AG04449 (cell line): ENCODE results near the gene UBE3B.

ENCODE experiments used
- CTCF ChIA-PET: fragments of 350-600 bp; formaldehyde crosslinking; extraction: SDS; loops from one replicate; lab custom pipeline; 2021; ENCODE audit warnings: antibody characterized with exemption; lab: Yijun Ruan, JAX
- POLR2A ChIA-PET: fragments of 400-600, 350-600 bp; formaldehyde crosslinking; extraction: SDS; loops from one replicate; lab custom pipeline; 2020; ENCODE audit warnings: antibody characterized with exemption, inconsistent platforms; lab: Yijun Ruan, JAX
- DNase-seq: peaks from one replicate; pipeline ENCODE4 v3.0.0-alpha.2; 2010; ENCODE audit warnings: low read depth, low spot score
- H3K4me3 ChIP-seq: 2 replicates; pipeline ENCODE4 v1.5.1; 2011; ENCODE audit warnings: low read depth, mild to moderate bottlenecking, control low read depth, low read length
- CTCF ChIP-seq: IDR thresholded peaks from one replicate; pipeline ENCODE4 v1.5.1; 2011; ENCODE audit warnings: mild to moderate bottlenecking, moderate library complexity, low read length, control low read depth, inconsistent platforms; ENCODE audit not compliant: insufficient read depth; ENCODE audit errors: missing control alignments

Gene UBE3B

DNA sequence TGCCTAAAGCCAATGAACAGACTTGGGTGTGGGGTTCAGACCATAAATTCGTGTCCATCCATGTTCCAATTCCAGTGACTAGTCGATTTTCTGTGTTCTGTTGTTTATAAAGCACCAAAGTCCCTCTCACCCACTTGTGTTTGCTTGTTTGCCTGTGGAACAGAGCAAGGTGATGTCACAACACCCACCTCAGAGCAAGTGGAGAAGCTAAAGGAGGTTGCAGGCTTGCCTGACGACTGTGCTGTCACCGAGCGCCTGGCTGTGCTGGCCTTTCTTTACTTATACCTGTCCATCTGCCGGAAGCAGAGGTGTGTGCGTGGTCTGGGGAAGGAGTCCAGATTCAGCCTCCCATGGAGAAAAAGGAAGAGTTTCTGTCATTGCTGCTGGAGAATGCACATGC lies 102.2 kb downstream of the UBE3B start:
- H3K4me3 ChIP-seq: no peak overlapping the region
- POLR2A ChIA-PET: no interaction called here
- CTCF ChIA-PET: interaction anchor here (1.9 kb wide), 1 partner anchor 18 kb away, joined by 10 read pairs; no protein-coding TSS in a partner anchor
- TF ChIP-seq CTCF: no peak
- no peak for DNase-seq

- ChIA-PET POLR2A (no interaction called here), CTCF (interaction anchor here (0.5 to 2.3 kb wide), 2 partner anchors 17 to 219 kb away, joined by 4 to 10 read pairs; no protein-coding TSS in a partner anchor)
- H3K4me3 ChIP-seq: no peak overlapping the region
- no peak for TF ChIP-seq CTCF
- DNase-seq: no peak
Measured at GRCh38 chr12:109580272-109580671, 102.8 kb downstream of the UBE3B start.

DNA sequence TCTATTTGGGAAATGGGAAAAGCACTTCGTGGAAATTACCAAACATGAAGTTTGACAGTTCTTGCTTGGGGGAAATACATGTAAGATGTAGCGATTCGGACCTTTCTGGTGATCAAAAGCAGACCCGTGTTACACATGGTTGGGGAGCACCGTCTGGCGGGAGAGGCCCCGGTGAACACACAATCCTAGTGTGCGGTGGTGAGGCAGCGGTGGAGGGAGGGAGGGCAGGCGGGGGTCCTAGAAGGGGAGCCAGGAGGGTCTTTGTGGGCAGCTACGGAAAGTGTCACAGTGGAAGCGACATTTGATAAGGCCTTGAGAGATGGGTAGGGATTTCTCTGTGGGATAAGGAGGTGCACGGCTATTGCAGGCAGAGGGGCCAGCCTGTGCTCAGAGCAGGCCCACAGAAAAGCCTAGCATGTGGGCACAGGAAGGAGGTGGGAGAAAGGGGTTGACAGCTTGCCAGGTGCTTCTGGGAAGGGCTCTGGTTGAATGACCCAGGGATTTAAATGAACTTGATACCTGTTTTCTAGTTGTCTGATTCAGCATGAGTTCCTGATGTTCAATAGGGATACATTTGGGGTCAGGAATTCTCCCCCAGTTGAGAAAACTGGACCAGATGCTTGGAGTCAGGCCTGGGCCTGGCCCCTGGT lies 103.4 kb downstream of the UBE3B start:
- no peak for DNase-seq
- H3K4me3 ChIP-seq: no peak overlapping the region
- no peak for TF ChIP-seq CTCF
- ChIA-PET POLR2A (no interaction called here), CTCF (interaction anchor here (0.5 to 2.3 kb wide), 2 partner anchors 17 to 219 kb away, joined by 4 to 10 read pairs; no protein-coding TSS in a partner anchor)

DNA sequence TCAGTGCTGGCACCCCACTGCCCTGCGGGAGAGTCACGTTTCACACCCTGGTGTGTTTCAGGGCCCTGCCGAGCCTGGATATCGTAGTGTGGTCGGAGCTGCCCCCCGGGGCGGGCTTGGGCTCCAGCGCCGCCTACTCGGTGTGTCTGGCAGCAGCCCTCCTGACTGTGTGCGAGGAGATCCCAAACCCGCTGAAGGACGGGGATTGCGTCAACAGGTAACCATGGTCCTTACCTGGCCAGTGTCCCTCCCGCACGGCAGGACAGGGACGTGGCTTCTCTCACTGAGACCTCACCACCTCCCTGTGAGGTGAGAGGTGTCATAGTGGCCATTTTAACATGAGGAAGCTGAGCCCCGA lies 103.9 kb downstream of the UBE3B start:
- no peak for TF ChIP-seq CTCF
- H3K4me3 ChIP-seq: no peak overlapping the region
- no peak for DNase-seq
- POLR2A ChIA-PET: no interaction called here
- CTCF ChIA-PET: interaction anchor here (1.1 to 2.3 kb wide), 2 partner anchors 16 to 18 kb away, joined by 3 to 10 read pairs; no protein-coding TSS in a partner anchor

GRCh38 chr12:109581856-109582255 lies 104.4 kb downstream of the UBE3B start:
- no peak for TF ChIP-seq CTCF
- POLR2A ChIA-PET: no interaction called here
- CTCF ChIA-PET: interaction anchor here (0.7 to 2.3 kb wide), 3 partner anchors 16 to 194 kb away, joined by 3 to 10 read pairs (median 3); no protein-coding TSS in a partner anchor
- DNase-seq: no peak
- no peak overlapping the region for H3K4me3 ChIP-seq

- POLR2A ChIA-PET: no interaction called here
Measured at GRCh38 chr12:109582636-109583035, 105.2 kb downstream of the UBE3B start.

More at GRCh38 chr12:109582636-109583035, 105.2 kb downstream of the UBE3B start:
- H3K4me3 ChIP-seq: no peak overlapping the region
- TF ChIP-seq CTCF: no peak
- DNase-seq: no peak
- CTCF ChIA-PET: interaction anchor here (1.5 to 2.3 kb wide), 2 partner anchors 15 kb away, joined by 10 to 11 read pairs; no protein-coding TSS in a partner anchor
